Right kidney (tissue), 9 donors: ENCODE results near the gene EOLA2.
A peak's percentile ranks its signal among the peaks of the same experiment; 100 is the strongest.
"Not testable (repeated sequence)": the region's sequence is repeated elsewhere in the genome, so short reads cannot be mapped to it uniquely, and the experiment has no call there.

Experiments
- DNase-seq: peaks from one replicate; pipeline ENCODE4 v3.0.0-alpha.2; 2016
- long read RNA-seq, 8 donors: transcript quantifications; one replicate each; lab custom pipeline, GENCODE V29; 2026

EOLA2 gene
- long read RNA-seq, donor 1, transcript CXorf40B-203 (5 exons, 1,653 nt) = major isoform, 5 of 7 reads
- long read RNA-seq, donor 1, partial matches to known transcripts = 0 of 7 reads
- long read RNA-seq, donor 1, other reads (novel, unspliced or antisense) = 0 of 7 reads
- long read RNA-seq, donor 2, transcript CXorf40B-203 (5 exons, 1,653 nt) = major isoform, 7 of 7 reads
- long read RNA-seq, donor 2, partial matches to known transcripts = 0 of 7 reads
- long read RNA-seq, donor 2, other reads (novel, unspliced or antisense) = 0 of 7 reads
- long read RNA-seq, donor 3, partial matches to known transcripts = 0 of 3 reads
- long read RNA-seq, donor 3, other reads (novel, unspliced or antisense) = 0 of 3 reads
- long read RNA-seq, donor 4, transcript CXorf40B-203 (5 exons, 1,653 nt) = major isoform, 5 of 9 reads
- long read RNA-seq, donor 4, partial matches to known transcripts = 0 of 9 reads
- long read RNA-seq, donor 4, other reads (novel, unspliced or antisense) = 0 of 9 reads
- long read RNA-seq, donor 5, transcript CXorf40B-205 (6 exons, 1,440 nt) = major isoform, 5 of 10 reads
- long read RNA-seq, donor 5, transcript CXorf40B-203 (5 exons, 1,653 nt) = major isoform, 5 of 10 reads
- long read RNA-seq, donor 5, partial matches to known transcripts = 0 of 10 reads
- long read RNA-seq, donor 5, other reads (novel, unspliced or antisense) = 0 of 10 reads
- long read RNA-seq, donor 6, partial matches to known transcripts = 5 of 7 reads
- long read RNA-seq, donor 6, other reads (novel, unspliced or antisense) = 0 of 7 reads
- long read RNA-seq, donor 7, partial matches to known transcripts = 0 of 5 reads
- long read RNA-seq, donor 7, other reads (novel, unspliced or antisense) = 0 of 5 reads
- long read RNA-seq, donor 8, partial matches to known transcripts = 5 of 13 reads
- long read RNA-seq, donor 8, other reads (novel, unspliced or antisense) = 0 of 13 reads

DNA sequence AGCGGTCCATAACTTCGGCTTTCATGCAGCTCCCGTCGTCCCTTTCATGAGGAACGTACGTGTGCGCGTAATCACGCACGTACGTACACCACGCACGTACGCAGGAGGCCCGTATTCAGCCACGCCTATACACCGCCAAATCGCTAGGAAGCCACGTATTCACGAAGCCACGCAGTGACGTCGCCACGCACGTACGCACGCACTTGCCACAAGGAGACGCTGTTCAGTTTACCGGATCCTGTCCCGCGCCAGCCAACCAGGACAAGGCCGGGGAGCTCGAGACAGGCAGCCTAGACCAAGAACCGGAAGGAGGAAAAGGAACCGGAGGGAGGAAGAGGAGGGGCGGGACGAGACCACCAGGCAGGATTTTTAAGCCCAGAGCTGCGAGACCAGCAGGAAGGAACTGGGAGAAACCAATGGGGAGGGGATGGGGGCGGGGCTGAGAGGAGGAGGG is at the start of gene EOLA2:
Gene EOLA2, minus strand, starts transcription at position 65 of the 454 bp plus-strand sequence. CDS start 4,617 bp downstream, outside the sequence.
- peak; percentile 82 for DNase-seq

DNA sequence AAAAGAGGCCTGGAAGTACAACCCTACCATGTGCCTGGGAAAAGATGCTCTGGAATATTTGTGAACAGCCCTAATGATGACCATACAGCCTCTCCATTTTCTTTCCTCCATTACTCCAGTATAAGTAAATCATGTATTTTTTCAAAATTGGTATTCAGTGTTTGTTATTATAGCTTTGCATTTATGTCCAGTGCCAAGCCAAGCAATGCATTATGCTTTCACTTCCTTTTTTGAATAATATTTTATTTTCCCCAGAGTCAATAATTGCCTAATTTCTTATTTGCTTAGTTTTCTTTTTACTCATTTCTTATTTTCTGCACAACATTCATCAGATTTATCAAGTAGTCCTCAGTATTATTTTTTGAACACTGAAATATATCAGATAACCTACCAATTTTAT is 49.3 kb upstream of the EOLA2 start:
- no peak for DNase-seq

DNA sequence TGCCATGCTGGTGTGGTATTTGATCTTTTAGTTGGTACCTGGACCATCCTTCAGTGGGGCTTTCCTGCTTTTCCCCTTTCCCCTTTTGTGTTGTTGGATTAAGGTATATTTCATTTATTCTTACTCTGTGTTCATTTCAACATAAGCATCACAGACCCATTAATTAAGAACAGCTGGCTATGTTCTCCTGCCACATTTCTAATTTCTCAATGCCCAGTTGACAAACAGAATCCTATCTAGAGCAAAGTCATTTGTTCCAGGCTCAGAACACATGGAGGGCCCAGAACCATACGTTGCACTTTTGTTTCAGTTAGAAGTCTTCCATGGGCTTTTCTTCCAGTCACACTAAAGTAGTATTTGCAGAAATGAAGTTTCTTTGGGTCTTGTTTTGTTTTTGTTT is 46.1 kb upstream of the EOLA2 start:
- DNase-seq = no peak

DNA sequence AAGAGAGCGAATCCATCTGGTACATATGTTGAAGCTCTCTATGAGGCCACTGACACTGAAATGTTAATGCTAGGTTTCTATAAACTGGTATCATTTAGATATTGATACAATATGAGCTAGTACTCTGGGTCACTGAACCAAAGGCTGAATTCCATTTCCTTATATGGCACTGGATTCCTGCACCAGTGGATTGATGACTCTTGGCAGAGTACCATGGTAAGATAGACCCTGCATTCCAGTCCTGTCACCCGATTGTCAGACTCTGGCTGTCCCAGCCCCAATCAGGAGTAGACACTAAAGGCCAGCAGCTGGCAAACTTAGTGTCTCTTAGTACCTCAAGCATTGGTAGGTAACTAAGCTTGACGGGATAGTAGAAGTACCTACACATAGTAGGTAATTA is 44.0 kb upstream of the EOLA2 start:
- no peak for DNase-seq

DNA sequence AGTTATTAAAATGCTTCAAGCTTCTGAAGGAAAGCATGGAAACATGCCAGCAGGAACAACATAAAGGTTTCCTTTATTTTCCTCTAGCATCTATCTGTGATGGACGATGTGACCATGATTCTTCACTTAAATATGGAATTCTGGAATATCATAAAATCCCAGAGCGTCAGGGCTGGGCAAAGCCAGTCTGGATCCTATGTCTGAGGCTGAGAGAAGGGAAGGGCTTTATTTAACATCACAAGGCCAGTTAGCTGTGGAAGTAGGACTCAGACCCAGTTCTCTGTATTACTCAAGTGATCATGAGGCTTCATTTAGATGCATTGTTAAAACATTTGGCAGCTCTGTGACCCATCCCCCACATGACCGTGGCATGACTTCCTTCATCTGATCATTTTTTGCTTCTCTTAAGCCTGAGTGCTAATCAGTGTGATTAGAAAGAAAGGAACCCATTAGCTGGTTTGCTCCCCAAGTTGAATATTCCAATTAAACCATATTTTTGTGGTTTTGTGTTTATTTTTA is 40.9 kb upstream of the EOLA2 start:
- DNase-seq = no peak

DNA sequence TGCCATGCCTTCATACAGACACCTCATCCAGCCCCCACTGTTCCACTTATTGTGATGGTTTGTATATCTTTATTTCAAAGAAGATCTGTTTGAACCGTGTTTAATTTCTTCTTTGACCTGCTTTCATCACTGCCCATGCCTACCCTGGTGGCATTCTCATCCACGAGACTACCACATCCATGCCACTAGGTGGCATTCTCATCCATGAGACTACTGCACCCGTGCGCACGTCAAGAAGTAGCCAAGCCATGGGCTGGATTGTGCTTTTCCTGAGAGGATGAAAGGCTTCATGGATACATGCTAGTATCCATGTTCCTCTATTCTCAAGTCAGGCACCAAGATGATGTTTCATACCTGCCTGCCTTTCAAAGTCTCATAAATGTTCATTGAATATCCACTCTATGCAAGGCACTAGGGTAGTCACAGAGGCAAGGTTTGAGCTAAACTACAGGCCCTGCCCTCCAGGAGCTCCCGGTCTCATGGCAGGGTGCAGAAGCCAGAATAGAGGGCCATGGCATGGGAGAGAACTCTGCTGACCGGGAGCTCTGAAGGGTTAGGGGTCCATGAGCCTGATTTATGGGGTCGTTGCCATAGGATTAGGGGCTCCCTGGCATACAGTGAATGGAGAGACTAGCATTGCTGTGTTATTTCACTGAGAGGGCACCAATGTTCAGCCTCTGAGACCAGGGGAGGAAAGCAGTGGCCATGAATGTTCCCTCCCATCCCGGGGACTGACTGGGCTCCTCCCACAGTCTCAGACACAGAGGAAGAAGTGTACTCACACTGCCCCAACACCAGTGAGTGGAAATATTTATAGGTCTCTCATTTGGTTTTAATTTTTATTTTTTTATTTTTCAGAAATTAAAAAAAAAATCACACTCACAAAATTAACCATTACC is 24.8 kb upstream of the EOLA2 start:
- DNase-seq = no peak

DNA sequence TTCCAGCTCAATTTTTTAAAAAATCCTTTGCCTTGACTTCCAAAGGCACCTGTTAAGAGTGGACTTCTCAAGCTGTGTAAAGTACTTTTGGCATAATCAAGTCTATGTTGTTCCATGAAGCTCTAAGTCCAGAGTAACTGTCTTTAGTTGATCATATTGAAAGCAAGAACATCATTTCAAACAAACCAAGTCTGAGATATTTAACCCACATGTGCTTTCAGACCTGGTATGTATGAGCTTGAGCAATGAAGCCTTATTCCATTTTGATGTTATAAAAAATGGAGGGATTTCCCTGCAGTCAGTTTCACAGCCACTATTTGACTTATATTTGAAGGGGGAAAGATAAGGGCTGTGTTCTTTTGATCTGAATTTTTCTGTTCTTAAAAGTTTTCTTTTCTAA is 23.7 kb upstream of the EOLA2 start:
- no peak for DNase-seq

DNA sequence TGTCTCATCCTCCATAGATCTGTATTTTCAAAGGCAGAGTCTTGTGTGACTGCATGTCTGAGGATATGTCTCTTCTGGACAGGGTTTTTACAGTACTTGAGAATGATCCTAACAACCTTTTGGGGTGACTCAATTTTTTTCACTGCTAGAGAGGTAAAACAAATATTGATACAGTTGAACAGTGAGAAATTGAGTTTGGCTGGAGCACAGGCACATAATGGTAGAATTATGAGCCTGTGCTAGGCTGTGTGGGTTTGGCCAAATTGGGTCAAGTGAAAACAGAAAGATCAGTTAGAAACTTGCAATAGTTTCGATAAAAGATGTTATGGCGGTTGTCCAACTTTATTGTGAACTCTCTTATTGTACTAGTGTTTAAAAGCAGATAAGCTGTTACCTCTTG is 23.3 kb upstream of the EOLA2 start:
- no peak for DNase-seq

DNA sequence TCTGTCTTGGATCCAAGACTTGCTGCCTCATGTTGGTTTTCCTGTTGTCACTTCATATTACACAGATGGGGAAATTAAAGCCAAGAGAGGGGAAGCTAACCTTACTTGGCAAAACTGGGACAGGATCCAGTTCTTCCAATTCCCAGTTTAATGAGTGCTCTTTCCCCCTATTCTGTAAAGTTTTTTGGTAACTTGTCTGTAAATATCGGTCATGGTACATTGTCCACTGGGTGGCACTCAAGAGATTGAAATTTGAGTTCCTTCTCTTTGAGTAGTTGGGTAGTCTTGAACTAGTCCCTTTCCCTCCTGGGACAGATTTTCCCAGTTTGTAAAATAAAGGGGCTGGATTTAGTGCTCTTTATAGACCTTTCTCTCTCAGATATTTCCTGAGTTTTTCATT is 12.4 kb upstream of the EOLA2 start:
- no peak for DNase-seq

DNA sequence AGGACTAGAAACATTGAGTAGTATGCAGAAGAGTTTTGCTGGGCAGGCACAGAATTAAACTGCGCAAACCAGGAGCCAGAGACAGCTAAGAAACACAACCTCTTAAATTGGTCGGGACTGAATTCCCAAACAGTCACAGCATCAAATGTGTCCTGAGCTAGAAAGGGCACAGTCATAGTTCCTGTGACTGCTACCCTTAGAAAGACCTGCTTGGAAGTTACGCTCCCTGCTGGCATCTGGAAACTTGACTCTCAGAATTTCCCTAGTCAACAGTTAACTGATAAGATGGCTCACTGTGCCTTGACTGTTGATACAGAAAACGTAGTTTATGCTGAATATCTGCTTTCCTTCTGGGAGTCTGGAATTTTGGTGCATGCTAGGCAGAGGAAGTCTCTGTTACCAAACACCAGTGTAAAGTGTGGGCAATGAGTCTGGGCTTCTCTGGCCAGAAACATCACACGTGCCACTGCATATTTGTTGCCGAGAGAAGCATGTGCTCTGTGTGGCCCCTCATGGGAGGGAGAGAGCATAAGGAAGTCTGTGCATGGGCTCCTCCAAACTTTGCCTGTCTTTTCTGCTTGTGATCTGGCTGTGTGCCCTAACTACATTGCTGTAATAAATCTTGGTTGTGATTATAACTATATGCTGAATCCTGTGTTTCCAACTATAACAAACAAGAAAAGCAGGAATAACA is 11.6 kb upstream of the EOLA2 start:
- DNase-seq = no peak

DNA sequence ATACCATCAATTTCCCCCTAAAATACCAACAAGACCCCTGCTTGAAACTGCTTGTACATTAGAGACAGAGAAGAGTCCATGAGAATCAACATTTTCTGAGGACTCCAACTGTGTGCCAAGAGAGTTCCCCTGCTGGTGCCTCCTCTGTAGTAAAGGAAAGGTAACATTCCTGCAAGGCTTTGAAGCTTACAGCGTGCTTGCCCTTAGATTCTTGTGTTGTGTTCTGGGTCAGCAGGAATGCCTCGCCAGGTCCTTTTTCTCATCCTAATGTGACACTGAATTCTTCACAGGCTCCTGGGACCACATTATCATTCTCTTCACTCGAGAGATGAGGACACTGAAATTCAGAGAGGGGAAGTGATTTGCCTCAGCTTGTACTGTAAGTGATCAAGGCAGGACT is 9.7 kb upstream of the EOLA2 start:
- DNase-seq = no peak

DNA sequence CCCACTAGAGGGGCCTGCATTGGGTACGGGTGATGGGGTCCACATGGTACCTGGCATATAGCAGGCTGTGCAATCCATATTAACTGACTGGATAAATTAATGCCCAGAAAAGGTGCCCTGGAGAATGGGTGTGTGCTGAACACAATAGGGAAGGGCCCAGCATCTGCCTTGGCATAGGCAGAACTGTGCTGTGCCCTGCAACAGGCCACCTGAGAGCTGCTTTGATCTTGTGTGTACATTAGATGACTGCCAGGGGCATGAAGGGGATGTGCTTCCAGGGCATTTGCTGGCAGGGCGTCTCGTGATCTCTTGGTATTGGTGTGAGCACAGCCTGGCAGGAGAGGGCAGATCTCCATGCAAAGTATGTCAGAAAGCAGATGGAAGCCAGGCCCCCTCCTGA is 8.6 kb upstream of the EOLA2 start:
- DNase-seq = not testable (repeated sequence)

DNA sequence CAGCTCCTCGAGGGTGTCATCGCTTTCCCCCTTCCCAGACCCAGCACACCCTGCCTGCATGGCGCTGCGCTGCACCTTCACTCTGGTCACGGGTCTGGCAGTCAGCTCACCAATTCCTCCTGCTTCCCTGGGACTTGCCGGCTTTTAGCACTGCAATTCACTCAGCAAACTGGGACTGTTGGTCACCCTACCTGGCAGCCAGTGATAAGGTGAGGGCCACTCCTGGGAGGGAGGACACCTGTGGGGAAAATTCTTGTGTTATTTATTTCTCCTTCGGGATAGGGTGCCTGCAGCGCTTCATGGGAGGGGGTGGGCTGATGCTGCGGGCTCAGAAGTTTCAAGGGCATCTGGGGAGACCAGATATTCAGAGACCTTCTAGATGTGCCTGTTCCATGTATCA is 7.5 kb upstream of the EOLA2 start:
- not testable (repeated sequence) for DNase-seq

DNA sequence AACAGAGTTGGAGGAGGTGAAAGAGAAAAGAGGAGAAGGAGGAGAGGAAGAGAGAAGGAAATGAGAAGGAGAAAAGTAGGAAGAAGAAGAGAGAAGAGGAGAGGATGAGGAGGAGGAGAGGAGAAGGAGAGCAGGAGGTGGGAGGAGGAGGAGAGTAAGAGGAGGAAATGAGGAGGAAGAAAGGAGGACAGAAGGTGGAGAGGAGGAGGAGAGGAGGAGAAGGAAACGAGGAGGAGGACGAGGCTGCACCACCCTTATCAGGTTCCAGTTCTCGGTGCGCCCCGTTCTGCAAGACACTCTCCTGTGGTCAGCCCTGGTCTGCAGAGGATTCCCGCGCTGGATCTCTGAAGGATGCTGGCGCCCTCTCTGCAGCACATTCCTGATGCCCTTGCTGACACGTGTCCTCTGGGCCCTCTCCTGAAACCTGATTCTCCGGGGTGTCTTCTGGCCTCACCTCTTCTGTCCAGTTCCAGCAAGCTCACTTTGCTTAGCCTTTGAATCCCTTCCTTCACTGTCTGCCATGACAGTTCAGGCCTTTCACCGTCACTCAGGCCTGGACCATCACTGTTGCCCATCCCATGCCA is 6.9 kb upstream of the EOLA2 start:
- not testable (repeated sequence) for DNase-seq

DNA sequence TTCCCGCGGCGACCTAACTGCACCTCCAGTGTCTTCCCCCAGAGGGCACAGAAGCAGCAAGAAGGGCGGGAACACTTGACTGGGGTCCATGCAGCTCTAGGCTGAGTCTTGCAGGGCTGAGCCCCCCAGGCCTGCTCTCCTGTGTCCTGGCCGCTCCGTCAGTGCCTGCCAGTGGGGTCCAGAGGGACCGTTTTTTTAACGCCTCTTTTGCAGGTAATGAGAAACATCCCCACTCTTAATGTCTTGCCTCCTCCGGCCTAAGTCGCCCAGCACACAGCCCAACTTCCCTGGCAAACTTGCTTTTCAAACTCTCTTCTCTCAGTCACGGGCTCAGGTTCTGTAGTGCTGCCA is 2.4 kb upstream of the EOLA2 start:
- DNase-seq = not testable (repeated sequence)

DNA sequence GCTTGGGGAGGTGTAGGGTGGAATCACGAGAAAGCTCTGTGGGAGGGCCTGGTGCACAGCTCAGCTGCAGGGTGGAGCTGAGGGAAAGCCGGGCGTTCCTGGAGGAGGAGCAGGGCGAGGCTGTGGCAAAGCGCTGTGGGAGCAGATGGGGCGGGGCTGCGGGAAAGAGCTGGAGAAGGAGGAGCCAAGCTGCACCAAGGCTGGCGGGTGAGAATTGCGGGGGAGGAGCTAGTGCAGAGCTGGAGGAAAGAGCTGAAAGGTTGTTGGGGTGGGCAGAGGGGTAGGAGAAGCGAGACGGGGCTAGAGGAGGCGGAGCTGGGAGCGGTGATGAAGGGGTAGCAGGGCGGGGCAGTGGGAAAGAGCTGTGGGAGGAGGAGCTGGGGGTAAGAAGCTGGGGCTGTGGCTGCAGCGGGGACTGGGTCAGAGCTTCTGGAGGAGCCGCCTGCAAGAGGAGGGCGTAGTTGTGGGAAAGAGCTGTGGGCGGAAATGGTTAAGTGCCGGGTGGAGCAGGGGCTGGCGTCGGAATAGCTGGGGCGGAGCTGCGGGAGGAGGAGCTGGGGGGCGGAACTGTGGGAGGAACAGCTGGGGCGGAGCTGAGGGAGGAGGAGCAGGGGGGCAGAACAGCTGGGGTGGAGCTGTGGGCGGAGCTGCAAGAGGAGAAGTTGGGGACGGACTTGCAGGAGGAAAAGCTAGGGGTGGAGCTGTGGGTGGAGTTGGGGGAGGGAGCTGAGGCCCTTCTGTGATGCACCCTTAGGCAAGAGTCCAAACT is 1.8 kb upstream of the EOLA2 start:
- DNase-seq = peak; percentile 77

DNA sequence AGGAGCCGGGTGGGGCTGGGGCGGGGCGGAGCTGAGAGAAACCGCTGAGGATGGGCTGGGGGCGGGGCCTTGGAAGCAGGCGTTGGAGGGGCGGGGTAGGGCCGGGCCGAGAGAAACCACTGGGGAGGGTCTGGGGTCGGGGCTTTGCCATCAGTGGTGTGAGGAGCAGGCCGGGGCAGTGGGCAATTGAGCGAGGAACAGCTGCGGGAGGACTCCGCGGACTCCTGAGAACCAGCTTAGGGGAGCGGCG is 1.3 kb upstream of the EOLA2 start:
- peak; percentile 77 for DNase-seq

DNA sequence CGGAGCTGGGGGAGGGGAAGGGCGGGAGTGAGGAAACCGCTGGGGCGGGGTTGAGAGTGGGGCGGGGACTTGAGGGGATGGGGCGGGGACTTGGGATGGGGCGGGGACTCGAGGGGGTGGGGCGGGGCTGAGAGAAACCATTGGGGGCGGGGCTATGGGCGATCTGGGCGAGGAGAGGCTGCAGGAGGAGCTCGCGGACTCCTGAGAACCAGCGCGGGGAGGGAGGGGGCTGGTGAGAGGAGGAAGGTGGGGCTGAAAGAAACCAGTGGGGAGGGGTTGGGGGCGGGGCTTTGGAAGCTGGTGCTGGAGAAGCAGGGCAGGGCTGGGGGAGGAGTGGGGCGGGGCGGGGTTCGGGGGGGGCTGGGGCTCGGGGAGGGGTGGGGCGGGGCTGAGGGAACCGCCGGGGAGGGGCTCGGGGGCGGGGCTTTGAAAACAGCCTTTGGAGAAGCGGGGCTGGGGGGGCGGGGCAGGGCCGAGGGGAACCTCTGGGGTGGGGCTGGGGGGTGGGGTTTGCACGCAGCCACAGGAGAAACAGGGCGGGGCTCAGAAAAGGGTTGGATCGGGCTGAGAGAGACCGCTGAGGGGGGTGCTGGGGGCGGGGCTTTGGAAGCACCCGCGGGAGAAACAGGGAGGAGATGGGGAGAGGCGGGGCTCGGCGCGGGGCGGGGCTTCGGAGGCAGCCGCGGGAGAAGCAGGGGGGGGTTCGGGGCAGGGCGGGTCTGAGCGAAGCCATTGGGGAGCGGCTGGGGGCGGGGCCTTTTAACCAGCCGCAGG is 777 bp upstream of the EOLA2 start:
- no peak for DNase-seq

DNA sequence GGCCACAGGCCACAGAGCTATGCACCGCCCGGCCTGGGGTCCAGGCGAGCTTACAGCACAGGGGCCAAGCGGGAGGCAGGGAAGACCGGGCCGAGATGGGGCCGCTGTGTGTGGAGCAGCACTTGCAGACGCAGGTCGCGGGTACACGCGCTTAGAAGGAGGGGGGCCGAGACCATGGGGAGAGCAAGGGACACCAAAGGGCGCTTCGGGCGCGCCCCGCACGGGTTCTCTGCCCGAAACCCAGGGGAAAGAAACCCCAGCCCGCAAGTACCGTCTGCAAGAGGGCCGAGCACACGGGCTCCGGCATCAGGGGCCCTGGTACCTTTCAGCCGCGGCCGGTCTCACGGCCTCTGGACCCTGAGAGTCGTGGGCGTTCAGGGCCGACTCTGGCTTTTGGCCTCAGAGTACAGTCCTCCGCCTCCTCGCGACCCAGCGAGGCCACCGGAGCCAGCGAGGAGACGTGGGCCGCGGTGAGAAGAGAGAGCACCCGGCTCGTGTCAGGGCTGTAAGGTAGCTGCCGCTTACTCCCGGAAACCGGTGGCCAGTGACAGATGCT is 342 bp downstream of the EOLA2 start:
- DNase-seq = no peak
